ENCODE measurements around the gene MSI2.
A peak's percentile ranks its signal among the peaks of the same experiment; 100 is the strongest.

The MSI2 gene

GRCh38 chr17:57567251-57567650 is 310.9 kb downstream of the MSI2 start:
- peak; percentile 97 for DNase-seq

GRCh38 chr17:57568340-57568739 is 312.0 kb downstream of the MSI2 start:
- no peak for DNase-seq

- peak; percentile 62 for DNase-seq
Measured at GRCh38 chr17:57569021-57569420, 312.7 kb downstream of the MSI2 start.

DNA sequence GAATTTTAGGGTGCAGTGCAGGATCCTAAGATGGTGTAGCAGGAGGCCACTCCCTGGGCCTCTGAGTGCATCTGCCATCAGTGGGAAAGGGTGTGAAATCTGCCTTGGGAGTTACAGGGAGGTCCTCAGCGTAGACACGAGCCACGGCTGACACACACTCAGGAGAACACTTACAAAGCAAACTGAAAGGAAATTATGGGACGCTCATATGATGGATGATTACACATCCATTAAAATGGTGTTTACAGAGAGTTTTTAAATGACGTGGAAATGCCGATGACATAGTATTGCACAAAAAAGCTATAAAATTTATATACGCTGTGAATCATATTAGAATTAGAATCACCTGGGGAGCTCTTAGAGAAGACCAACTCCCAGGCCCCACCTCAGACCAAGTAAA is 313.5 kb downstream of the MSI2 start:
- DNase-seq: no peak

- DNase-seq: no peak
Measured at GRCh38 chr17:57570724-57571344, 314.5 kb downstream of the MSI2 start.

GRCh38 chr17:57572062-57572461 is 315.7 kb downstream of the MSI2 start:
- no peak for DNase-seq

- DNase-seq: no peak
Measured at GRCh38 chr17:57572600-57572999, 316.3 kb downstream of the MSI2 start.

DNA sequence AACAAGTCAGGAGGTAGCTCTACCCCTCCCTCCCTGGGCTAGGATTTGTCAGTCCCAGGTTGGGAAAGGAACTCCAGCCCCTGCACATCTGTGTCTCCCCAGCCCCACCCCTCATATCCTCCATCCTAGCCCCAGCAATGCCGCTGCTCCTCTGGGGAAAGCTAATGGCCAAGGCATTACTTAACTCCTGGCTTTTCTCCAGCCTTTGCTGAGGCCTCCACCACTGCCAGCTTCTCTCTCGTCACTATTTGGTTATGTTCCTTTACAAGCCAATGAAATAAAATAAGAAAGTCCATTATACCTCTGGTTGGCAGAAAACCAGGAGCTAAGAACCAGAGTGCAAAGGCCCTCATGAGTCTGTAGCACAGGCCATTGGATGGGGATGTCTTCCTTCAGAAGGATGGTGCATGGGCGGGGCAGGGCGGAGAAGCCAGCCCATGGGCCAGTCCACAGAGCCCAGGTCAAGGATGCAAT is 317.8 kb downstream of the MSI2 start:
- no peak for DNase-seq

- no peak for DNase-seq
Measured at GRCh38 chr17:57576744-57577143, 320.4 kb downstream of the MSI2 start.

DNA sequence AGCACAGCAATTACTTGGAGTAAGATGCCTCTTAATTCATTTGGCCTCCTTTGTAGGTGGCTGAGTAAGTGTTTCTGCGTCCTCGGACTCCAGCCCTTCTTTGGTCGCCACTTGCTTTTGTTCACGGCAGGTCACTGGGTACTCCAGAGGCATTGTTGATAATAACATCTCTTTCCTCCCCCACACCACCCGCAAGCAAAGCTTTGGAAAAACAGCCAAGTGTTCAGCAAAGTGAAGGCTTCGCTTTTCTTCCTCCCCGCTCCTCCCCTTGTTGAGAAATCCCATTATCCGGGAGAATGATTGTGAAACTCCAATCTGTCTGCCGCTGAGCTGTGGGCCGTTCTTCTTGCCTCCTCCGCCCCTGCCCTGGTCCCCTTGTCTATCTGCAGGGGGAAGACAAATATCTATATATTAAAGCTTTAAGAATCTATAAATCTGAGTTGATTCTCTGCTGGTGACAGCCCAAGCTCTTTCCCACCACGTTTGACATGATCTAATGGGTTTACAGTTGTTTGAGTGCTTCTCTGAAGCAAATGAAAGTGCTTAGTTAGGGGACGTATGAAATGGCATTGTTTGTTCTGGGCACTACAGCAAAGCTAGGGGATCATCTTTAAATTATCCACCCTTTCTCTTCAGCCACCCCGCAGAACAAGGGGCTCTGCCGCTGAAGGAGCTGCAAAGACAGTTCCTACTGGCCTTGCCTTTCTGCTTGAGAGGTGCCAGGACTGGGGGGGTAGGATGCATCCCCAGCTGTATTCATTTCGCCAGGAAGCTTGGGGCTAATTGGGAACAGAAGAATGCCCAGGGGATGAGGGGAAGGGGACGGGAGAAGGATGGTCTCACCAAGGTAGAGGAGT is 321.7 kb downstream of the MSI2 start:
- DNase-seq: peak; percentile 93

GRCh38 chr17:57578608-57579225 is 322.4 kb downstream of the MSI2 start:
- DNase-seq: peak; percentile 96

GRCh38 chr17:57579245-57579644 is 322.9 kb downstream of the MSI2 start:
- no peak for DNase-seq

- DNase-seq: no peak
Measured at GRCh38 chr17:57580055-57580739, 323.9 kb downstream of the MSI2 start.

DNA sequence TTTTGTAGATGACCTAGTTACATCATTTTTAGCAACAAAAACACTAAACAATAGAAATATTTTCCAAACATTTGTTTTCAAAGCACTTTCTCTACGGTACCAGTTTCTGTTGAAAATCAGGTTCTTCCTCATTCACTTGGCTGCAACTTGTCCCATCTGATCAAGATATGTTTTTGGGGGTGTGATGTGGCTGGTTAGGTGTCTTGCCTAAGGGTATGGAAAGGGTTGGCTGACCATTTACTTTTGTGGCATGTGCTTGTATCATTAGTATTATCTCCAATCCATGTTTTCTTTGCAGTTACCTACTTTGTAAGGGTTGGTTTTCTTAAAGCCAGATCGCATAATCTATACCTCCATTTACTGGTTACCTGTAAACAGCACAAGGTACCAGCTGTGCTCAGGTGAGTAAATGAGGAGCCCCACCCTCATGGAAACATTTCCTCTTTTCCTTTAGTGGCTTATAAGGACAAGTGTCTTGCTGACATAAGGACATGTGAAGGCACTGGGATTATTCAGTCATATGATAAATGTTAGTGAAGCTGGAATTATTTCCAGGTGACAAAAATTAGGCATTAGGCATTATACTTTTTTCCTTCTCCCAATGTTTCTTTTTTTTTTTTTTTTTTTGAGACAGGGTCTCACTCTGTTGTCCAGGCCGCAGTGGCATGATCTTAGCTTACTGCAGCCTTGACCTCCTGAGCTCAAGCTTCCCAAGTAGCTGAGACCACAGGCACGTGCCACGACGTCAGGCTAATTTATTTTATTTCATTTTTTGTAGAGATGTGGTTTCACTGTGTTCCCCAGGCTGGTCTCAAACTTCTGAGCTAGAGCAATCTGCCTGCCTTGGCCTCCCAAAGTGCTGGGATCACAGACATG is 326.8 kb downstream of the MSI2 start:
- DNase-seq: no peak

DNA sequence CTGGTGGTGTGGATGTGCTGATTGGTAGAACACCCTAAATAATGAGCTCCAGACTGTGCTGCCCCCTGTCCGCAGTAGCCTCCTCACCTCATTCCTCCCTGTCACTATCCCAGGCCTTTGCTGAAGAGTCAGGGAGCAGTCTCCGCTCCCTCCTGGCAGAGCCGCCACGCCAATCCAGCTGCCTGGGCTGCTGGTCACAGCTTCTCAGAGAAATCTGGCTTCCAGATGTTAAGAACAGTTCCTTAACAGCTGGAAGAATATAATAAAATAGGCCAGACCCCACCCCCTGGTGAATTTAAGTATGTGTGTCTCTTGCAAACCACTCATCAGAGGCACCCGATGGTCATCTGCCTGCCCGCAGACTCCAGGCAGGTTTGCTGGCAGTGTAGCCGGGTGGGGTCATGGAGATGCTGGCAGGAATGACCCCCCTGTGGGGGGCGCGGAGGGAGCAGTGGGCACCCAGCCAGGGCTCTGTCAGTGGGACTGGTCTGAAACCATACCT is 327.8 kb downstream of the MSI2 start:
- DNase-seq: no peak

DNA sequence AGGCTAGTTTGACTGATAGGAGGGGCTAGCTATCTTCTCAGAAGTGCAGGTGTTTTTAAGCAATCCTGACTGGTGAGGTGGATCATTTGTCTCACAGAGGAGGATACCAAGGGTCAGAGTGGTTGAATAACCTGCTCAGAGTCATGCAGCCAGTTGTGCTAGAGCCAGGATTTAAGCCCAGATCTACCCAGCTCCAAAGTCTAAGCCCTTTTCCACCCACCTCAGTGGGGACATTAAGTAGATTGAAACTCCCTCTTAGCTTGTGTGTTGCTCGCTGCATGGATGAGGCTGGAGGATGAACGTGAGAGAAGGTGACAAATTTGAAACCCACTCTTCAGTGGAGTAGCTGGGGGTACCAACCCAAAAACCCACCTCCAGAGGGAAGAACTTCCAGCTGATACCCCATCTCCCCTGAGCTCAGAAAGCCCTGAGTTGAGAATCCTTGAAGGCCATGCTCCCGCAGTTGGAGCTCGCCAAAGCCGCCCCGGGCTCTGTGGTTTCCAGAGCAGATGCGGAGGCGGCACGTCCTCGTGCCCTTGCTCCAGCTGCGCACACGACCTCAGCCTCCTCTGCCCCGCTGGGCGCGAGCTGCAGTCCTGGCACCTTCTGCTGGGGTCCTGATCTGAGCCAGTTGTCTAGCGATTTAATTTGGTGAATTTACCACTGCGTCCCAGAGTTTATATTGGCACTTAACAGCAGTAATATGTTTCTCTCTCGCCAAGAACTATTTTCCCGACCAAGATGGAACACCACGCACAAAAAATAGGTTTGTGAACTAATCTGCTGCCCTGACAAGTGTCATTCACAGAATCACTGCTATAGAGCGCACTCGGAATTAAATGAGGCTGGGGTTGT is 329.2 kb downstream of the MSI2 start:
- peak; percentile 88 for DNase-seq

- no peak for DNase-seq
Measured at GRCh38 chr17:57586196-57586740, 329.9 kb downstream of the MSI2 start.

- DNase-seq: no peak
Measured at GRCh38 chr17:57586742-57587141, 330.4 kb downstream of the MSI2 start.

- DNase-seq: no peak
Measured at GRCh38 chr17:57587193-57587969, 331.1 kb downstream of the MSI2 start.

DNA sequence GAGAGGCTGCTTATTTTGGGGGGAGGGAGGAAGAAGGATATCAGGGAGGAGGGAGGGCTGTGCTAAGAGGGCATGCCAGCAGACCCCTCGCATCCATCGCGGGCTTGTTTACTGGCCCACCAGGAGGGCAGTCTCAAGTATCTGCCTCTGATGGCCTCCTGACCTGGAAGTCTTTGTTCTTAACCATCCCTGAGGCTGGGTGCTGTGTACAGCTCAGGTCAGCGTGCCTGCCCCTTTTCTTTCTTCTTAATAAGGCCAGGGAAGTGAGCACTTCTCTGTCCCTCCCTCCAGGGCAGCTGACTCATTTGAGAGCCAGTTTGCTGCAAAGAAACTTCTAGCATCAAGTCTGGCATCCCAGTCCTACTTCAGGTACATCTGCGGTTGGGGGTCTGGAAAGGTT is 331.8 kb downstream of the MSI2 start:
- no peak for DNase-seq

All from NCI-H1694 treated with DMSO at 0.1 percent for 48 hours (cell line).